GM19395 (cell line): ENCODE results near the gene SLC23A1.
"Not testable (repeated sequence)": the region's sequence is repeated elsewhere in the genome, so short reads cannot be mapped to it uniquely, and the experiment has no call there.

Experiments
- ATAC-seq: cut with Tn5 transposase; IDR thresholded peaks from one replicate; pipeline ENCODE4 v1.9.1; 2021; ENCODE audit warnings: mild to moderate bottlenecking, moderate library complexity; ENCODE audit not compliant: unreplicated experiment

The SLC23A1 gene

GRCh38 chr5:139374909-139375308 is 8.2 kb downstream of the SLC23A1 start:
- no peak for ATAC-seq

GRCh38 chr5:139371482-139372435 is 11.3 kb downstream of the SLC23A1 start:
- no peak for ATAC-seq

- ATAC-seq = no peak
Measured at GRCh38 chr5:139369181-139369580, 13.9 kb downstream of the SLC23A1 start.

GRCh38 chr5:139368613-139369012 is 14.5 kb downstream of the SLC23A1 start:
- ATAC-seq = no peak

GRCh38 chr5:139364466-139364865 is 18.6 kb downstream of the SLC23A1 start:
- no peak for ATAC-seq

- ATAC-seq = no peak
Measured at GRCh38 chr5:139363937-139364336, 19.2 kb downstream of the SLC23A1 start.

- no peak for ATAC-seq
Measured at GRCh38 chr5:139361835-139362429, 21.2 kb downstream of the SLC23A1 start.

GRCh38 chr5:139360384-139360783 is 22.7 kb downstream of the SLC23A1 start:
- no peak for ATAC-seq

GRCh38 chr5:139358064-139358463 is 25.0 kb downstream of the SLC23A1 start:
- ATAC-seq = no peak

GRCh38 chr5:139355900-139356299 is 27.2 kb downstream of the SLC23A1 start:
- not testable (repeated sequence) for ATAC-seq

- ATAC-seq = no peak
Measured at GRCh38 chr5:139354186-139354585, 28.9 kb downstream of the SLC23A1 start.

GRCh38 chr5:139347863-139348262 is 35.2 kb downstream of the SLC23A1 start:
- ATAC-seq = not testable (repeated sequence)

- not testable (repeated sequence) for ATAC-seq
Measured at GRCh38 chr5:139345442-139345841, 37.7 kb downstream of the SLC23A1 start.

- ATAC-seq = no peak
Measured at GRCh38 chr5:139344177-139344576, 38.9 kb downstream of the SLC23A1 start.

- no peak for ATAC-seq
Measured at GRCh38 chr5:139343476-139343875, 39.6 kb downstream of the SLC23A1 start.

- ATAC-seq = no peak
Measured at GRCh38 chr5:139342423-139342723, 40.7 kb downstream of the SLC23A1 start.

- ATAC-seq = peak; percentile 92
Measured at GRCh38 chr5:139341689-139342422, 41.2 kb downstream of the SLC23A1 start, which contains the start of gene PAIP2. Gene PAIP2, plus strand, starts transcription at chr5:139341854. Its CDS starts 21,931 bp downstream, at chr5:139363785.

- ATAC-seq = no peak
Measured at GRCh38 chr5:139341187-139341688, 41.9 kb downstream of the SLC23A1 start.

GRCh38 chr5:139340051-139340450 is 43.0 kb downstream of the SLC23A1 start:
- no peak for ATAC-seq

- ATAC-seq = no peak
Measured at GRCh38 chr5:139335811-139336210, 47.3 kb downstream of the SLC23A1 start.
